ENCODE data around the gene MSI1.

DNA sequence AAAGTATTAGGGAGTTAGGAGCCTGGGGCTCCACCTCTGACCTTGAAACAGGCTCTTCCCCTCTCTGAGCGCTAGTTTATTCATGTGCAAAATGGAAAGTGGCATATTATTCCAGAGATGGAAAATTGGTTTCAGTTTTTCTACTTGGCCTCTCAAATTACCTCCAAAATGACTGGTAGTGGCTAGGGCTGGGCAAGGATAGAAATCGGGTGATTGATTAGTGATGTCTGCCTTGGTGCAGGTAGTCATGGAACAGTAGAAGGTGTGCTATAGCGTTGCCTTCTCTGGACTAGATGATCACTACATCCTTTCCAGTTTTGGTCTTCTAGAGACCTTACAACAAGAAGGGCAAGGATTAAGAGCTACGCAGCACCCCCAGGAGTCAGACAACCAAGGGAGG, 8.6 kb upstream of the MSI1 start:
- TF ChIP-seq, protein P1, sequence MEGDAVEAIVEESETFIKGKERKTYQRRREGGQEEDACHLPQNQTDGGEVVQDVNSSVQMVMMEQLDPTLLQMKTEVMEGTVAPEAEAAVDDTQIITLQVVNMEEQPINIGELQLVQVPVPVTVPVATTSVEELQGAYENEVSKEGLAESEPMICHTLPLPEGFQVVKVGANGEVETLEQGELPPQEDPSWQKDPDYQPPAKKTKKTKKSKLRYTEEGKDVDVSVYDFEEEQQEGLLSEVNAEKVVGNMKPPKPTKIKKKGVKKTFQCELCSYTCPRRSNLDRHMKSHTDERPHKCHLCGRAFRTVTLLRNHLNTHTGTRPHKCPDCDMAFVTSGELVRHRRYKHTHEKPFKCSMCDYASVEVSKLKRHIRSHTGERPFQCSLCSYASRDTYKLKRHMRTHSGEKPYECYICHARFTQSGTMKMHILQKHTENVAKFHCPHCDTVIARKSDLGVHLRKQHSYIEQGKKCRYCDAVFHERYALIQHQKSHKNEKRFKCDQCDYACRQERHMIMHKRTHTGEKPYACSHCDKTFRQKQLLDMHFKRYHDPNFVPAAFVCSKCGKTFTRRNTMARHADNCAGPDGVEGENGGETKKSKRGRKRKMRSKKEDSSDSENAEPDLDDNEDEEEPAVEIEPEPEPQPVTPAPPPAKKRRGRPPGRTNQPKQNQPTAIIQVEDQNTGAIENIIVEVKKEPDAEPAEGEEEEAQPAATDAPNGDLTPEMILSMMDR (IDR thresholded peaks at IDR 0.05): no peak
- no peak for TF ChIP-seq EP300 (IDR thresholded peaks at IDR 0.05)
- no peak for TF ChIP-seq POLR2A (IDR thresholded peaks at IDR 0.05)

All from ovary (tissue), 3 donors.